ENCODE measurements around the gene MRPS18A.

GRCh38 chr6:43723737-43724295 is 36.2 kb upstream of the MRPS18A start:
- TF ChIP-seq CTCF (IDR thresholded peaks at IDR 0.05): peak; percentile 39 to 46 (median 43)
- no peak for TF ChIP-seq POLR2A (IDR thresholded peaks at IDR 0.05; ENCODE audit: low read depth)
